ENCODE data around the gene PARD3.
"Not testable (repeated sequence)": the region's sequence is repeated elsewhere in the genome, so short reads cannot be mapped to it uniquely, and the experiment has no call there.

Gene PARD3

GRCh38 chr10:34359435-34359813 lies 455.7 kb downstream of the PARD3 start:
- DNase-seq = no peak

- no peak for DNase-seq
Measured at GRCh38 chr10:34358729-34359434, 456.2 kb downstream of the PARD3 start.

GRCh38 chr10:34356463-34356862 lies 458.6 kb downstream of the PARD3 start:
- DNase-seq = no peak

- DNase-seq = not testable (repeated sequence)
Measured at GRCh38 chr10:34353530-34353929, 461.6 kb downstream of the PARD3 start.

- not testable (repeated sequence) for DNase-seq
Measured at GRCh38 chr10:34352599-34353204, 462.4 kb downstream of the PARD3 start.

- DNase-seq = no peak
Measured at GRCh38 chr10:34351161-34351560, 463.9 kb downstream of the PARD3 start.

GRCh38 chr10:34348917-34349485 lies 466.1 kb downstream of the PARD3 start:
- DNase-seq = no peak

- DNase-seq = no peak
Measured at GRCh38 chr10:34348021-34348420, 467.1 kb downstream of the PARD3 start.

GRCh38 chr10:34347131-34347530 lies 468.0 kb downstream of the PARD3 start:
- no peak for DNase-seq

GRCh38 chr10:34346516-34347100 lies 468.5 kb downstream of the PARD3 start:
- DNase-seq = no peak

- DNase-seq = no peak
Measured at GRCh38 chr10:34345383-34345782, 469.7 kb downstream of the PARD3 start.

- no peak for DNase-seq
Measured at GRCh38 chr10:34343764-34344163, 471.3 kb downstream of the PARD3 start.

- DNase-seq = no peak
Measured at GRCh38 chr10:34341473-34341872, 473.6 kb downstream of the PARD3 start.

- no peak for DNase-seq
Measured at GRCh38 chr10:34340934-34341333, 474.2 kb downstream of the PARD3 start.

GRCh38 chr10:34339816-34340553 lies 475.1 kb downstream of the PARD3 start:
- DNase-seq = no peak

- DNase-seq = no peak
Measured at GRCh38 chr10:34337917-34338316, 477.2 kb downstream of the PARD3 start.

GRCh38 chr10:34335960-34336690 lies 479.0 kb downstream of the PARD3 start:
- no peak for DNase-seq

- DNase-seq = no peak
Measured at GRCh38 chr10:34334908-34335307, 480.2 kb downstream of the PARD3 start.

- no peak for DNase-seq
Measured at GRCh38 chr10:34333513-34333912, 481.6 kb downstream of the PARD3 start.

GRCh38 chr10:34327184-34327583 lies 487.9 kb downstream of the PARD3 start:
- DNase-seq = no peak

- no peak for DNase-seq
Measured at GRCh38 chr10:34323192-34323591, 491.9 kb downstream of the PARD3 start.

- DNase-seq = no peak
Measured at GRCh38 chr10:34320265-34320664, 494.8 kb downstream of the PARD3 start.
